A549 (cell line): ENCODE results near the gene COQ6. TPM values are rescaled to one million over a fixed set of nuclear protein-coding genes. Genes with fewer than 3 reads are reported as not detected.
"Not testable (repeated sequence)": the region's sequence is repeated elsewhere in the genome, so short reads cannot be mapped to it uniquely, and the experiment has no call there.

Experiments
- ATAC-seq, 2 experiments: fragments of 200-7000 bp in 1 of 2; fragments of >200 bp in 1 of 2; cut with Nextera tagmentation in 1 of 2; cut with Tn5 transposase in 1 of 2; 3 replicates each; pipeline versions ENCODE4 v1.8.0 to v1.9.1; 2018 to 2020; ENCODE audit warnings: mild to moderate bottlenecking in 1 of 2, moderate library complexity in 1 of 2
- CTCF ChIA-PET: fragments of 300-600 bp; sonication (Branson Sonifier 250); formaldehyde crosslinking; extraction: SDS; loops from one replicate; lab custom pipeline; 2021; ENCODE audit warnings: antibody characterized with exemption, inconsistent platforms; lab: Yijun Ruan, JAX
- POLR2A ChIA-PET: fragments of 350-600 bp; formaldehyde crosslinking; extraction: SDS; loops from one replicate; lab custom pipeline; 2021; ENCODE audit warnings: antibody characterized with exemption, inconsistent platforms; lab: Yijun Ruan, JAX
- DNase-seq, 2 experiments: peaks; one replicate each; pipeline versions ENCODE4 v3.0.0 to v3.0.0-alpha.2; 2011 to 2016; ENCODE audit warnings: low read depth in 1 of 2, low spot score in 1 of 2
- FAIRE-seq: peaks from 2 replicates; lab custom pipeline; 2011; peaks lifted over from hg19 to GRCh38; lab: Jason Lieb, UNC
- H3K27ac ChIP-seq, 2 experiments: fragments of >200 bp; sonication (Bioruptor Twin); formaldehyde crosslinking; 3 replicates each; pipeline ENCODE4 v1.5.1; 2016 to 2017
- H3K4me1 ChIP-seq: fragments of >200 bp; sonication (Bioruptor Twin); formaldehyde crosslinking; 3 replicates; pipeline ENCODE4 v1.6.1; 2016
- H3K4me2 ChIP-seq: fragments of >200 bp; sonication (Bioruptor Twin); formaldehyde crosslinking; 3 replicates; pipeline ENCODE4 v1.6.1; 2016
- H3K4me3 ChIP-seq: fragments of >200 bp; sonication (Bioruptor Twin); formaldehyde crosslinking; 3 replicates; pipeline ENCODE4 v1.5.1; 2016
- H3K9me3 ChIP-seq: fragments of >200 bp; sonication (Bioruptor Twin); formaldehyde crosslinking; 3 replicates; pipeline ENCODE4 v1.6.1; 2016
- BHLHE40 ChIP-seq: IDR thresholded peaks from 2 replicates; pipeline ENCODE4 v1.6.1; 2012; ENCODE audit warnings: low read depth, low read length, inconsistent platforms
- CBX2 ChIP-seq: fragments of 200-600 bp; sonication (generic); IDR thresholded peaks from 2 replicates; pipeline ENCODE4 v1.6.1; 2016; ENCODE audit warnings: low read depth, mild to moderate bottlenecking, borderline replicate concordance
- CHD2 ChIP-seq: fragments of 150-350 bp; IDR thresholded peaks from 2 replicates; pipeline ENCODE4 v1.6.1; 2014; ENCODE audit warnings: low read length; ENCODE audit not compliant: partially characterized antibody
- EHF ChIP-seq: fragments of 250-450 bp; sonication (Bioruptor Pico); IDR thresholded peaks from 2 replicates; pipeline ENCODE4 v1.5.0; 2020; ENCODE audit warnings: mild to moderate bottlenecking
- EHMT2 ChIP-seq: fragments of 200-600 bp; sonication (generic); IDR thresholded peaks from 2 replicates; pipeline ENCODE4 v1.6.1; 2016; ENCODE audit warnings: antibody characterized with exemption, low read depth, mild to moderate bottlenecking, moderate library complexity
- EP300 ChIP-seq, 2 experiments: fragments of >200 bp; sonication (Bioruptor Twin); formaldehyde crosslinking; IDR thresholded peaks; 2 replicates in 1 of 2; 3 replicates in 1 of 2; pipeline ENCODE4 v1.6.1; 2016 to 2017
- ESRRA ChIP-seq: fragments of 150-350 bp; IDR thresholded peaks from 2 replicates; pipeline ENCODE4 v1.6.1; 2014; ENCODE audit warnings: mild to moderate bottlenecking, low read length, borderline replicate concordance
- FOXS1 ChIP-seq: fragments of 250-450 bp; sonication (Bioruptor Pico); IDR thresholded peaks from 2 replicates; pipeline ENCODE4 v1.5.0; 2020; ENCODE audit warnings: mild to moderate bottlenecking, moderate library complexity
- HDAC2 ChIP-seq: fragments of 200-600 bp; sonication (generic); IDR thresholded peaks from 2 replicates; pipeline ENCODE4 v1.6.1; 2016
- HEYL ChIP-seq: fragments of 250-450 bp; sonication (Bioruptor Pico); IDR thresholded peaks from 2 replicates; pipeline ENCODE4 v1.8.0; 2021; ENCODE audit warnings: mild to moderate bottlenecking, moderate library complexity
- HOXB13 ChIP-seq: fragments of 250-450 bp; sonication (Bioruptor Pico); IDR thresholded peaks from 2 replicates; pipeline ENCODE4 v1.5.0; 2020; ENCODE audit warnings: low read depth, mild to moderate bottlenecking, moderate library complexity
- HOXB5 ChIP-seq: fragments of 250-450 bp; sonication (Bioruptor Pico); IDR thresholded peaks from 2 replicates; pipeline ENCODE4 v1.5.0; 2020; ENCODE audit warnings: mild to moderate bottlenecking, moderate library complexity
- JUNB ChIP-seq: fragments of >200 bp; sonication (Bioruptor Twin); formaldehyde crosslinking; IDR thresholded peaks from 2 replicates; pipeline ENCODE4 v1.6.1; 2016
- KDM1A ChIP-seq: fragments of 200-600 bp; sonication (generic); IDR thresholded peaks from 2 replicates; pipeline ENCODE4 v1.6.1; 2016; ENCODE audit warnings: low read depth, mild to moderate bottlenecking
- MAFK ChIP-seq: fragments of 450-650 bp; IDR thresholded peaks from 2 replicates; pipeline ENCODE4 v1.6.1; 2014; ENCODE audit not compliant: partially characterized antibody
- POLR2A ChIP-seq: IDR thresholded peaks from 2 replicates; pipeline ENCODE4 v1.6.1; 2012; ENCODE audit warnings: mild to moderate bottlenecking, low read length
- POLR2AphosphoS2 ChIP-seq: conservative IDR thresholded peaks from 2 replicates; pipeline ENCODE4 v1.6.1; 2012; ENCODE audit warnings: low read length, improper control_type of control experiment, inconsistent platforms
- RAD21 ChIP-seq, 2 experiments: fragments of >200 bp in 1 of 2; sonication (Bioruptor Twin) in 1 of 2; formaldehyde crosslinking in 1 of 2; IDR thresholded peaks in 1 of 2; conservative IDR thresholded peaks in 1 of 2; 2 replicates in 1 of 2; 3 replicates in 1 of 2; pipeline ENCODE4 v1.6.1; 2012 to 2018; ENCODE audit warnings: inconsistent platforms in 1 of 2
- SMC3 ChIP-seq: fragments of >200 bp; sonication (Bioruptor Twin); formaldehyde crosslinking; IDR thresholded peaks from 3 replicates; pipeline ENCODE4 v1.6.1; 2018; ENCODE audit warnings: inconsistent platforms
- SREBF2 ChIP-seq: fragments of 450-650 bp; IDR thresholded peaks from 2 replicates; pipeline ENCODE4 v1.6.1; 2014; ENCODE audit warnings: mild to moderate bottlenecking, moderate library complexity
- TFCP2L1 ChIP-seq: fragments of 250-450 bp; sonication (Bioruptor Pico); IDR thresholded peaks from 2 replicates; pipeline ENCODE4 v1.5.0; 2021; ENCODE audit warnings: mild to moderate bottlenecking
- ZNF302 ChIP-seq: fragments of 250-450 bp; sonication (Bioruptor Pico); IDR thresholded peaks from 2 replicates; pipeline ENCODE4 v1.9.0; 2021; ENCODE audit warnings: inconsistent platforms, mild to moderate bottlenecking, moderate library complexity
- WGBS: methylation state at CpG from one replicate; pipeline ENCODE4 v1.1.6; 2017; ENCODE audit errors: missing lambda C conversion rate; 5-methylcytosine and 5-hydroxymethylcytosine counted together
- polyA plus RNA-seq, 4 experiments: library from polyadenylated mRNA; depleted of rRNA in 3 of 4; stranded (reverse); fragments of >200 nt; fragmentation: RNase III in 1 of 4; extraction: RNeasy Plus Mini Kit Qiagen cat#74134 plus additional on column Dnase treatment in 1 of 4; gene quantifications; 2 replicates in 3 of 4; 3 replicates in 1 of 4; pipeline ENCODE4 v1.2.3, GENCODE V29; 2011 to 2017
- TF ChIP-seq, protein P1 (sequence below): IDR thresholded peaks from 2 replicates; pipeline ENCODE4 v1.6.1; 2012
- TF ChIP-seq, protein P2 (sequence below): fragments of >200 bp; sonication (Bioruptor Twin); formaldehyde crosslinking; IDR thresholded peaks from 2 replicates; pipeline ENCODE4 v1.6.1; 2016
- TF ChIP-seq, protein P3 (sequence below): IDR thresholded peaks from 2 replicates; pipeline ENCODE4 v1.6.1; 2012; ENCODE audit warnings: low read depth, borderline replicate concordance
- TF ChIP-seq, protein P4 (sequence below): fragments of 250-450 bp; sonication (Bioruptor Pico); IDR thresholded peaks from 2 replicates; pipeline ENCODE4 v1.5.0; 2020; ENCODE audit warnings: low read depth, mild to moderate bottlenecking, moderate library complexity
- TF ChIP-seq, protein P5 (sequence below): fragments of 450-650 bp; IDR thresholded peaks from 2 replicates; pipeline ENCODE4 v1.6.1; 2014; ENCODE audit warnings: antibody characterized with exemption
- TF ChIP-seq, protein P6 (sequence below): fragments of >200 bp; sonication (Bioruptor Twin); formaldehyde crosslinking; IDR thresholded peaks from 3 replicates; pipeline ENCODE4 v1.6.1; 2016

Gene COQ6
- polyA plus RNA-seq, 2 of the 4 experiments (the other 2 are of a cell fraction), result 24.8 to 41.9 TPM

DNA sequence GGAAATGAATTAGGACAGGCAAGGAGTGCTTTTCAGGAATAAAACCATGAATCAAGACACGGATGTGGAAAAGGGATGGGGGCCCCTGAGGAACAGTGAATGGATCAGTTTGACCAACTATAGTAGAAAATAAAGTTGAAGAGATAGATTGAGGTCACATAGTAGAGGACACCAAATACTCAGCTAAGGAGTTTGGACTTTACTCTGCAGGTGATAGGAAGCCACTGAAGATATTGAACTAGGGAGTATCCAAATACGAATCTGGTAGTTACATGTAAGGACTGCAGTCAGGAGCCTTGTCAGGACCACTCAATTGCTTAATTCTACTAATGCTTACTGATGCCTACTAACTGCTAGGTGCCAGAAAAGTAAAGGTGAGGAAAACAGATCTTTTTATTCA lies 48.6 kb downstream of the COQ6 start:
- Histone ChIP-seq H3K4me1 (peaks cover 40% of the 10 kb centered on the region), H3K4me3 (no peak overlapping the region), H3K9me3 (no peaks in the 10 kb centered on the region), H3K4me2 (no peak overlapping the region), H3K27ac (no peak overlapping the region)
- ChIA-PET POLR2A (no interaction called here), CTCF (no interaction called here)
- TF ChIP-seq ZNF302 (CRISPR knock-in tag) (no peak), ESRRA (no peak), SREBF2 (no peak), SMC3 (no peak), RAD21 (conservative IDR thresholded peaks at IDR 0.05 in 1 of 2, IDR thresholded peaks at IDR 0.05 in 1 of 2) (no peak), CBX2 (no peak), CHD2 (no peak), HEYL (CRISPR knock-in tag) (no peak), EP300 (IDR thresholded peaks at IDR 0.05) (no peak), EHMT2 (no peak), KDM1A (no peak), HDAC2 (no peak), EHF (CRISPR knock-in tag) (no peak), FOXS1 (no peak)
- TF ChIP-seq, protein P1, sequence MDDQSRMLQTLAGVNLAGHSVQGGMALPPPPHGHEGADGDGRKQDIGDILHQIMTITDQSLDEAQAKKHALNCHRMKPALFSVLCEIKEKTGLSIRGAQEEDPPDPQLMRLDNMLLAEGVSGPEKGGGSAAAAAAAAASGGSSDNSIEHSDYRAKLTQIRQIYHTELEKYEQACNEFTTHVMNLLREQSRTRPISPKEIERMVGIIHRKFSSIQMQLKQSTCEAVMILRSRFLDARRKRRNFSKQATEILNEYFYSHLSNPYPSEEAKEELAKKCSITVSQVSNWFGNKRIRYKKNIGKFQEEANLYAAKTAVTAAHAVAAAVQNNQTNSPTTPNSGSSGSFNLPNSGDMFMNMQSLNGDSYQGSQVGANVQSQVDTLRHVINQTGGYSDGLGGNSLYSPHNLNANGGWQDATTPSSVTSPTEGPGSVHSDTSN, result no peak
- TF ChIP-seq, protein P2, sequence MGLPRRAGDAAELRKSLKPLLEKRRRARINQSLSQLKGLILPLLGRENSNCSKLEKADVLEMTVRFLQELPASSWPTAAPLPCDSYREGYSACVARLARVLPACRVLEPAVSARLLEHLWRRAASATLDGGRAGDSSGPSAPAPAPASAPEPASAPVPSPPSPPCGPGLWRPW, result no peak
- TF ChIP-seq, protein P3, sequence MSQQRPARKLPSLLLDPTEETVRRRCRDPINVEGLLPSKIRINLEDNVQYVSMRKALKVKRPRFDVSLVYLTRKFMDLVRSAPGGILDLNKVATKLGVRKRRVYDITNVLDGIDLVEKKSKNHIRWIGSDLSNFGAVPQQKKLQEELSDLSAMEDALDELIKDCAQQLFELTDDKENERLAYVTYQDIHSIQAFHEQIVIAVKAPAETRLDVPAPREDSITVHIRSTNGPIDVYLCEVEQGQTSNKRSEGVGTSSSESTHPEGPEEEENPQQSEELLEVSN, result no peak
- TF ChIP-seq, protein P4, sequence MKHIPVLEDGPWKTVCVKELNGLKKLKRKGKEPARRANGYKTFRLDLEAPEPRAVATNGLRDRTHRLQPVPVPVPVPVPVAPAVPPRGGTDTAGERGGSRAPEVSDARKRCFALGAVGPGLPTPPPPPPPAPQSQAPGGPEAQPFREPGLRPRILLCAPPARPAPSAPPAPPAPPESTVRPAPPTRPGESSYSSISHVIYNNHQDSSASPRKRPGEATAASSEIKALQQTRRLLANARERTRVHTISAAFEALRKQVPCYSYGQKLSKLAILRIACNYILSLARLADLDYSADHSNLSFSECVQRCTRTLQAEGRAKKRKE (CRISPR knock-in tag), result no peak
- 75% methylated on average over 2 of the region's 2 CpGs for WGBS
- no peak for ATAC-seq
- no peak for DNase-seq
- FAIRE-seq, result no peak

DNA sequence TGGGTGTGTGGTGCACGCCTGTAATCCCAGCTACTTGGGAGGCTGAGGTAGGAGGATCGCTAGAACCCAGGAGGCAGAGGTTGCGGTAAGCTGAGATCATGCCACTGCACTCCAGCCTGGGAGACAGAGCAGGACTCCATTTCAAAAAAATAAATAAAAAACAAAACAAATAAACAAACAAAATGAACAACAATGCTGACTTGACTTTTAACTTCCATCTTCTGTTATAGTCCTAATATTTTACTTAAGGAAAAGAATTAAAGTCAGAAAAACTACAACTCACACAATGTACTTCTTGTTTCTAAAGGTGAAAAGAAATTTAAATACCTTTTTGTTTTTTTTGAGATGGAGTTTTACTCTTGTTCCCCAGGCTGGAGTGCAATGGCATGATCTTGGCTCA lies 55.6 kb downstream of the COQ6 start:
- DNase-seq, H3K9me3 ChIP-seq, H3K4me3 ChIP-seq, H3K4me1 ChIP-seq, H3K4me2 ChIP-seq, ATAC-seq, CTCF ChIA-PET, H3K27ac ChIP-seq, FAIRE-seq, POLR2A ChIA-PET: not testable (repeated sequence)
- TF ChIP-seq MAFK, result peak; percentile 22
- 97% methylated on average over 3 of the region's 3 CpGs for WGBS

DNA sequence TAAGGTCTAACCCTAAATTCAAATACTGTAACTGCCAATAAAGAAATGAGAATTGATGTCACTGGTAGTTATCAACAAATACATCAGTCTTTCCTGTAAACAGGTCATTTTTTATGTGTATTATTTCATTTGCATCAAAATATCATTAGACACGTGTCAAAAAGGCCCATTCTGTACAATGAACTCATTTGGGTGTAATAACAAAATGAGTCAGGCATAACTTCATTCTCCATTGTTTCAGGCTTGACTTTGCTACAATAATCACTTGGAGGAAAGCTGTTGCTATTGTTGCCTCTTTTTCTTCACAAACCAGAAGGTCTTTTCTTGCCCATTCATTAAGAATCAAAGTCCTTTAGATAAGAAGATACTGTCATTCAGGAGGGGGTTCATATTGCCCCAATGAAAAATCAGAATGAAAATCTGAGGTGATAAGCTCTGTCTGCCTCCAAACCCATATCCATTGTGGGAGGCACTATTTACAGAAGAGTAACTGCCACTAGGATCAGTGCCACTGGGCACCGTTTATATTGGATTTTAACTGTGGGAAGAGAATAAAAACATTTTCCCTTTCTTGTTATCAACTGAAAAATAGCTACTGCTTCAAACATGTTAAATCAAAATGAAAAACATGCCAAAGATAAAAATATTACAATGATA lies 58.9 kb downstream of the COQ6 start:
- no peak overlapping the region for H3K4me3 ChIP-seq
- ChIA-PET CTCF (no interaction called here), POLR2A (no interaction called here)
- no peak for DNase-seq
- no peak overlapping the region for H3K27ac ChIP-seq
- H3K9me3 ChIP-seq, result no peaks in the 10 kb centered on the region
- no peak for FAIRE-seq
- no peak overlapping the region for H3K4me2 ChIP-seq
- peaks cover 17% of the 10 kb centered on the region for H3K4me1 ChIP-seq
- 67% methylated on average over 2 of the region's 2 CpGs for WGBS
- ATAC-seq, result no peak
- TF ChIP-seq, protein P3, result no peak
- TF ChIP-seq, protein P5, sequence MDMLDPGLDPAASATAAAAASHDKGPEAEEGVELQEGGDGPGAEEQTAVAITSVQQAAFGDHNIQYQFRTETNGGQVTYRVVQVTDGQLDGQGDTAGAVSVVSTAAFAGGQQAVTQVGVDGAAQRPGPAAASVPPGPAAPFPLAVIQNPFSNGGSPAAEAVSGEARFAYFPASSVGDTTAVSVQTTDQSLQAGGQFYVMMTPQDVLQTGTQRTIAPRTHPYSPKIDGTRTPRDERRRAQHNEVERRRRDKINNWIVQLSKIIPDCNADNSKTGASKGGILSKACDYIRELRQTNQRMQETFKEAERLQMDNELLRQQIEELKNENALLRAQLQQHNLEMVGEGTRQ, result no peak
- no peak for TF ChIP-seq POLR2A
- TF ChIP-seq, protein P6, sequence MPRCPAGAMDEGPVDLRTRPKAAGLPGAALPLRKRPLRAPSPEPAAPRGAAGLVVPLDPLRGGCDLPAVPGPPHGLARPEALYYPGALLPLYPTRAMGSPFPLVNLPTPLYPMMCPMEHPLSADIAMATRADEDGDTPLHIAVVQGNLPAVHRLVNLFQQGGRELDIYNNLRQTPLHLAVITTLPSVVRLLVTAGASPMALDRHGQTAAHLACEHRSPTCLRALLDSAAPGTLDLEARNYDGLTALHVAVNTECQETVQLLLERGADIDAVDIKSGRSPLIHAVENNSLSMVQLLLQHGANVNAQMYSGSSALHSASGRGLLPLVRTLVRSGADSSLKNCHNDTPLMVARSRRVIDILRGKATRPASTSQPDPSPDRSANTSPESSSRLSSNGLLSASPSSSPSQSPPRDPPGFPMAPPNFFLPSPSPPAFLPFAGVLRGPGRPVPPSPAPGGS, result no peak
- TF ChIP-seq JUNB, result no peak
- TF ChIP-seq HOXB13 (CRISPR knock-in tag), result no peak
- TF ChIP-seq BHLHE40, result no peak
- TF ChIP-seq TFCP2L1 (CRISPR knock-in tag), result no peak
- TF ChIP-seq, protein P4 (CRISPR knock-in tag), result no peak
- TF ChIP-seq HOXB5 (CRISPR knock-in tag), result no peak
- TF ChIP-seq POLR2AphosphoS2, result no peak
- no peak for TF ChIP-seq FOXS1
